K562 (cell line): ENCODE measurements around the gene PIK3AP1. TPM values are rescaled to one million over a fixed set of nuclear protein-coding genes. Genes with fewer than 3 reads are reported as not detected.

Source experiments
- ATAC-seq: fragments of 200-7000 bp; cut with Tn5 transposase; 3 replicates; pipeline ENCODE4 v1.9.1; 2020; ENCODE audit warnings: moderate library complexity
- BruUV-seq: library from RNA; stranded (reverse); fragments of 400-500 nt; replicated peaks from 2 replicates; lab custom pipeline; 2021; lab: Mats Ljungman, UMichigan
- CTCF ChIA-PET: fragments of 300-600 bp; formaldehyde crosslinking; extraction: SDS; loops from one replicate; lab custom pipeline; 2021; ENCODE audit warnings: low intra/inter-chr PET ratio; lab: Yijun Ruan, JAX
- POLR2A ChIA-PET: fragments of 300-600, 350-650 bp; sonication (Branson Sonifier 250); formaldehyde crosslinking; extraction: SDS; loops from one replicate; lab custom pipeline; 2021; ENCODE audit warnings: antibody characterized with exemption, inconsistent platforms; lab: Yijun Ruan, JAX
- DNase-seq, 4 experiments: peaks; one replicate each; pipeline versions ENCODE4 v3.0.0 to v3.0.0-alpha.2; 2011 to 2018; ENCODE audit warnings: low spot score in 3 of 4, mixed read lengths in 3 of 4; ENCODE audit errors: extremely low read depth in 1 of 4
- FAIRE-seq: peaks from 2 replicates; lab custom pipeline; 2011; peaks lifted over from hg19 to GRCh38; lab: Jason Lieb, UNC
- H2AFZ ChIP-seq: 2 replicates; pipeline ENCODE4 v1.6.0; 2011; ENCODE audit warnings: low read depth, low read length, control low read depth, inconsistent platforms
- H3K27ac ChIP-seq: fragments of 200-600 bp; 3 replicates; pipeline ENCODE4 v1.8.0; 2011; ENCODE audit warnings: low read depth, mild to moderate bottlenecking, control low read depth, inconsistent platforms, low read length, moderate library complexity, mixed read lengths; ENCODE audit errors: extremely low read depth
- H3K27me3 ChIP-seq, 2 experiments: fragments of 300-600 bp in 1 of 2; 2 replicates in 1 of 2; 3 replicates in 1 of 2; pipeline versions ENCODE4 v1.6.0 to v1.8.0; 2011; ENCODE audit warnings: inconsistent platforms in 2 of 2, low read length in 2 of 2, mild to moderate bottlenecking in 1 of 2, mixed read lengths in 1 of 2, moderate library complexity in 1 of 2; ENCODE audit not compliant: control insufficient read depth in 2 of 2, insufficient read depth in 2 of 2
- H3K36me3 ChIP-seq: fragments of 300-600 bp; 3 replicates; pipeline ENCODE4 v1.8.0; 2011; ENCODE audit warnings: mild to moderate bottlenecking, low read length, inconsistent platforms; ENCODE audit not compliant: control insufficient read depth, insufficient read depth
- H3K4me1 ChIP-seq, 2 experiments: fragments of 200-600 bp in 1 of 2; replicated peaks in 1 of 2; 2 replicates in 1 of 2; 3 replicates in 1 of 2; pipeline versions ENCODE4 v1.5.1 to v1.8.0; 2011; ENCODE audit warnings: inconsistent platforms in 2 of 2, low read length in 2 of 2, mild to moderate bottlenecking in 1 of 2, mixed read lengths in 1 of 2, moderate library complexity in 1 of 2; ENCODE audit not compliant: control insufficient read depth in 2 of 2, insufficient read depth in 2 of 2
- H3K4me2 ChIP-seq: 2 replicates; pipeline ENCODE4 v1.6.1; 2011; ENCODE audit warnings: low read length, control low read depth, inconsistent platforms, mixed read lengths; ENCODE audit not compliant: insufficient read depth
- H3K4me3 ChIP-seq: fragments of 200-600 bp; sonication (generic), shearing (Covaris generic); 2 replicates; pipeline ENCODE4 v1.5.1; 2016; ENCODE audit warnings: control low read depth, inconsistent platforms
- H3K79me2 ChIP-seq: fragments of 200-600 bp; 3 replicates; pipeline ENCODE4 v1.8.0; 2011; ENCODE audit warnings: low read length, inconsistent platforms; ENCODE audit not compliant: control insufficient read depth, insufficient read depth
- H3K9ac ChIP-seq, 2 experiments: 2 replicates each; pipeline versions ENCODE4 v1.6.0 to v1.6.1; 2011; ENCODE audit warnings: low read depth in 2 of 2, low read length in 2 of 2, control low read depth in 1 of 2, inconsistent platforms in 1 of 2, mild to moderate bottlenecking in 1 of 2, mixed read lengths in 1 of 2; ENCODE audit not compliant: insufficient read depth in 1 of 2
- H3K9me1 ChIP-seq: one replicate; pipeline ENCODE4 v1.6.0; 2011; ENCODE audit warnings: inconsistent platforms, mild to moderate bottlenecking, low read length, moderate library complexity; ENCODE audit not compliant: control insufficient read depth, insufficient read depth
- H3K9me3 ChIP-seq: replicated peaks from 2 replicates; pipeline ENCODE4 v1.5.1; 2011; ENCODE audit warnings: low read depth, low read length, inconsistent platforms; ENCODE audit not compliant: control insufficient read depth, insufficient read depth
- H4K20me1 ChIP-seq: replicated peaks from 2 replicates; pipeline ENCODE4 v1.6.1; 2011; ENCODE audit warnings: low read length, inconsistent platforms, mixed read lengths; ENCODE audit not compliant: control insufficient read depth, insufficient read depth
- ELF2 ChIP-seq: fragments of 250-450 bp; sonication (Bioruptor Pico); IDR thresholded peaks from 2 replicates; pipeline ENCODE4 v1.5.0; 2021; ENCODE audit warnings: mild to moderate bottlenecking
- FOSL1 ChIP-seq: fragments of 200-800 bp; sonication (Bioruptor generic); conservative IDR thresholded peaks from 2 replicates; pipeline ENCODE4 v1.6.1; 2016; ENCODE audit warnings: missing genetic modification characterization, missing compliant biosample characterization
- PCBP1 ChIP-seq: fragments of 200-400 bp; formaldehyde crosslinking; IDR thresholded peaks from 2 replicates; pipeline ENCODE4 v1.6.1; 2018; ENCODE audit warnings: mild to moderate bottlenecking, low read depth, low read length; ENCODE audit not compliant: poor library complexity, severe bottlenecking
- WGBS: fragments of 100-300 bp; shearing (Covaris generic); methylation state at CpG from one replicate; pipeline ENCODE4 v1.1.6; 2016; ENCODE audit warnings: low coverage, mixed read lengths; ENCODE audit not compliant: insufficient coverage; ENCODE audit errors: missing lambda C conversion rate; 5-methylcytosine and 5-hydroxymethylcytosine counted together
- in situ Hi-C: fragments of 300-500 bp; cut with MboI; formaldehyde crosslinking; loops from 4 replicates; pipeline ENCODE4 v1.15.0; 2018; ENCODE audit warnings: inconsistent platforms, mixed read lengths
- intact Hi-C: fragments of 100-400 bp; cut with micrococcal nuclease; formaldehyde crosslinking; loops from 2 replicates; pipeline ENCODE4 v1.14.2; 2022
- polyA plus RNA-seq, 8 experiments: library from polyadenylated mRNA; depleted of rRNA in 4 of 8; stranded (reverse) in 5 of 8; unstranded in 3 of 8; fragments of >200 nt; fragmentation: Nextera tagmentation in 2 of 8; fragmentation: Illumina TruSeq in 1 of 8; extraction: Ambion mirVana in 2 of 8; extraction: Trizol in 1 of 8; gene quantifications; 2 replicates each; pipeline versions ENCODE4 v1.2.1 to v1.2.3, GENCODE V29; 2011 to 2014; ENCODE audit warnings: inconsistent platforms in 1 of 8, missing spikeins in 1 of 8
- total RNA-seq, 7 experiments: library from RNA; depleted of rRNA in 6 of 7; stranded (reverse); fragments of >200 nt in 6 of 7; fragmentation: Illumina TruSeq in 2 of 7; extraction: Trizol in 2 of 7; gene quantifications; 2 replicates each; pipeline versions ENCODE4 v1.2.1 to v1.2.3, GENCODE V29; 2011 to 2021; ENCODE audit warnings: low replicate concordance in 1 of 7
- TF ChIP-seq, protein P1 (sequence below): sonication (generic); formaldehyde crosslinking; IDR thresholded peaks from 2 replicates; pipeline ENCODE4 v1.9.0; 2022; ENCODE audit warnings: mild to moderate bottlenecking, missing genetic modification reagents
- TF ChIP-seq, protein P2 (sequence below): fragments of 250-450 bp; sonication (Bioruptor Pico); IDR thresholded peaks from 2 replicates; pipeline ENCODE4 v1.8.0; 2022; ENCODE audit warnings: moderate library complexity, mild to moderate bottlenecking, inconsistent platforms
- TF ChIP-seq, protein P3 (sequence below): fragments of 450-650 bp; IDR thresholded peaks from 2 replicates; pipeline ENCODE4 v1.6.1; 2018; ENCODE audit not compliant: partially characterized antibody
- TF ChIP-seq, protein P4 (sequence below): fragments of 250-450 bp; sonication (Bioruptor Pico); IDR thresholded peaks from 2 replicates; pipeline ENCODE4 v1.5.0; 2021
- TF ChIP-seq, protein P5 (sequence below): fragments of 250-450 bp; sonication (Bioruptor Pico); IDR thresholded peaks from 2 replicates; pipeline ENCODE4 v1.4.0; 2020; ENCODE audit warnings: mild to moderate bottlenecking, moderate library complexity
- TF ChIP-seq, protein P6 (sequence below): fragments of 250-450 bp; sonication (Bioruptor Pico); IDR thresholded peaks from 2 replicates; pipeline ENCODE4 v1.4.0; 2020

PIK3AP1 gene
- total and polyA plus RNA-seq, 9 of the 15 experiments (the other 6 are each of a cell fraction or from before 2014, with no cell fraction given): 0.20 to 2.4 (median 1.4) TPM

DNA sequence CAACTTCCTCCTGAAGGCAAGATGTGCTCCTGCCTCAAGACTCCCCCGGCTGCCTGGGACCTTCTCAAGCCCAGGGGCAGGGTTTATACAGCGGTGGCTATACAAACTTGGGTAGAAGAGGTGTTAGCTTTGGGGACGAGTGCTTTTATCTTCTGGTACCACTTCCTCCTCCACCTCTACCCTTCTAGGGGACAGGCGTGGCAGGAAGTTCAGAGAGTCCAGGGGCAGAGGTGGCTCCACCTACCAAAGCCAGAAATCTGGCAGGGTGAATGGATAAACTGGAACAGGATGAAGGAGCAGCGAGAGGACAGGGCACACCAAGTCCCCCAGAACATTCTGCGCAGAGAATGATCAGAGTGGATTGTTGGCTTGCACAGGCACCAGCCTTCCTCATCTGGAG, 109.5 kb downstream of the PIK3AP1 start:
- 45% methylated on average over 4 of the region's 6 CpGs for WGBS
- ChIA-PET POLR2A (interaction anchor here (0.6 kb wide), 1 partner anchor 8 kb away, joined by 4 read pairs; no protein-coding TSS in a partner anchor), CTCF (no interaction called here)
- H3K4me2 ChIP-seq: no peak overlapping the region
- H3K4me1 ChIP-seq: peaks cover 11 to 16% of the 10 kb centered on the region in 2 experiments; a peak in 4 of 5 replicates
- BruUV-seq: no TSS peak
- DNase-seq (no peak), FAIRE-seq (no peak), ATAC-seq (peak; percentile 42)
- H3K79me2 ChIP-seq: no peaks in the 10 kb centered on the region
- no peak overlapping the region for H3K9ac ChIP-seq
- H3K27ac ChIP-seq: no peak overlapping the region
- H3K4me3 ChIP-seq: no peak overlapping the region
- intact Hi-C loops (loop anchor here (10.0 kb wide), 1 partner anchor 96 kb away; the partner anchor contains the start of gene TLL2), in situ Hi-C loops (no loop called here)
- no peaks in the 10 kb centered on the region for H3K9me3 ChIP-seq
- no peaks in the 10 kb centered on the region for H3K9me1 ChIP-seq
- H4K20me1 ChIP-seq: no peaks in the 10 kb centered on the region
- H3K27me3 ChIP-seq: no peaks in the 10 kb centered on the region
- peak overlapping the region; percentile 56 for H2AFZ ChIP-seq
- no peaks in the 10 kb centered on the region for H3K36me3 ChIP-seq
- TF ChIP-seq, protein P1, sequence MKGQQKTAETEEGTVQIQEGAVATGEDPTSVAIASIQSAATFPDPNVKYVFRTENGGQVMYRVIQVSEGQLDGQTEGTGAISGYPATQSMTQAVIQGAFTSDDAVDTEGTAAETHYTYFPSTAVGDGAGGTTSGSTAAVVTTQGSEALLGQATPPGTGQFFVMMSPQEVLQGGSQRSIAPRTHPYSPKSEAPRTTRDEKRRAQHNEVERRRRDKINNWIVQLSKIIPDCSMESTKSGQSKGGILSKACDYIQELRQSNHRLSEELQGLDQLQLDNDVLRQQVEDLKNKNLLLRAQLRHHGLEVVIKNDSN (CRISPR knock-in tag): no peak
- TF ChIP-seq, protein P2, sequence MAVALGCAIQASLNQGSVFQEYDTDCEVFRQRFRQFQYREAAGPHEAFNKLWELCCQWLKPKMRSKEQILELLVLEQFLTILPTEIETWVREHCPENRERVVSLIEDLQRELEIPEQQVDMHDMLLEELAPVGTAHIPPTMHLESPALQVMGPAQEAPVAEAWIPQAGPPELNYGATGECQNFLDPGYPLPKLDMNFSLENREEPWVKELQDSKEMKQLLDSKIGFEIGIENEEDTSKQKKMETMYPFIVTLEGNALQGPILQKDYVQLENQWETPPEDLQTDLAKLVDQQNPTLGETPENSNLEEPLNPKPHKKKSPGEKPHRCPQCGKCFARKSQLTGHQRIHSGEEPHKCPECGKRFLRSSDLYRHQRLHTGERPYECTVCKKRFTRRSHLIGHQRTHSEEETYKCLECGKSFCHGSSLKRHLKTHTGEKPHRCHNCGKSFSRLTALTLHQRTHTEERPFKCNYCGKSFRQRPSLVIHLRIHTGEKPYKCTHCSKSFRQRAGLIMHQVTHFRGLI (CRISPR knock-in tag): no peak
- TF ChIP-seq ELF2 (CRISPR knock-in tag) (no peak), PCBP1 (no peak), FOSL1 (tag) (no peak)
- TF ChIP-seq, protein P3, sequence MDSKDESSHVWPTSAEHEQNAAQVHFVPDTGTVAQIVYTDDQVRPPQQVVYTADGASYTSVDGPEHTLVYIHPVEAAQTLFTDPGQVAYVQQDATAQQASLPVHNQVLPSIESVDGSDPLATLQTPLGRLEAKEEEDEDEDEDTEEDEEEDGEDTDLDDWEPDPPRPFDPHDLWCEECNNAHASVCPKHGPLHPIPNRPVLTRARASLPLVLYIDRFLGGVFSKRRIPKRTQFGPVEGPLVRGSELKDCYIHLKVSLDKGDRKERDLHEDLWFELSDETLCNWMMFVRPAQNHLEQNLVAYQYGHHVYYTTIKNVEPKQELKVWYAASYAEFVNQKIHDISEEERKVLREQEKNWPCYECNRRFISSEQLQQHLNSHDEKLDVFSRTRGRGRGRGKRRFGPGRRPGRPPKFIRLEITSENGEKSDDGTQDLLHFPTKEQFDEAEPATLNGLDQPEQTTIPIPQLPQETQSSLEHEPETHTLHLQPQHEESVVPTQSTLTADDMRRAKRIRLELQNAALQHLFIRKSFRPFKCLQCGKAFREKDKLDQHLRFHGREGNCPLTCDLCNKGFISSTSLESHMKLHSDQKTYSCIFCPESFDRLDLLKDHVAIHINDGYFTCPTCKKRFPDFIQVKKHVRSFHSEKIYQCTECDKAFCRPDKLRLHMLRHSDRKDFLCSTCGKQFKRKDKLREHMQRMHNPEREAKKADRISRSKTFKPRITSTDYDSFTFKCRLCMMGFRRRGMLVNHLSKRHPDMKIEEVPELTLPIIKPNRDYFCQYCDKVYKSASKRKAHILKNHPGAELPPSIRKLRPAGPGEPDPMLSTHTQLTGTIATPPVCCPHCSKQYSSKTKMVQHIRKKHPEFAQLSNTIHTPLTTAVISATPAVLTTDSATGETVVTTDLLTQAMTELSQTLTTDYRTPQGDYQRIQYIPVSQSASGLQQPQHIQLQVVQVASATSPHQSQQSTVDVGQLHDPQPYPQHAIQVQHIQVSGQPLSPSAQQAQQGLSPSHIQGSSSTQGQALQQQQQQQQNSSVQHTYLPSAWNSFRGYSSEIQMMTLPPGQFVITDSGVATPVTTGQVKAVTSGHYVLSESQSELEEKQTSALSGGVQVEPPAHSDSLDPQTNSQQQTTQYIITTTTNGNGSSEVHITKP: no peak
- TF ChIP-seq, protein P4, sequence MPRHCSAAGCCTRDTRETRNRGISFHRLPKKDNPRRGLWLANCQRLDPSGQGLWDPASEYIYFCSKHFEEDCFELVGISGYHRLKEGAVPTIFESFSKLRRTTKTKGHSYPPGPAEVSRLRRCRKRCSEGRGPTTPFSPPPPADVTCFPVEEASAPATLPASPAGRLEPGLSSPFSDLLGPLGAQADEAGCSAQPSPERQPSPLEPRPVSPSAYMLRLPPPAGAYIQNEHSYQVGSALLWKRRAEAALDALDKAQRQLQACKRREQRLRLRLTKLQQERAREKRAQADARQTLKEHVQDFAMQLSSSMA (CRISPR knock-in tag): no peak
- TF ChIP-seq, protein P5, sequence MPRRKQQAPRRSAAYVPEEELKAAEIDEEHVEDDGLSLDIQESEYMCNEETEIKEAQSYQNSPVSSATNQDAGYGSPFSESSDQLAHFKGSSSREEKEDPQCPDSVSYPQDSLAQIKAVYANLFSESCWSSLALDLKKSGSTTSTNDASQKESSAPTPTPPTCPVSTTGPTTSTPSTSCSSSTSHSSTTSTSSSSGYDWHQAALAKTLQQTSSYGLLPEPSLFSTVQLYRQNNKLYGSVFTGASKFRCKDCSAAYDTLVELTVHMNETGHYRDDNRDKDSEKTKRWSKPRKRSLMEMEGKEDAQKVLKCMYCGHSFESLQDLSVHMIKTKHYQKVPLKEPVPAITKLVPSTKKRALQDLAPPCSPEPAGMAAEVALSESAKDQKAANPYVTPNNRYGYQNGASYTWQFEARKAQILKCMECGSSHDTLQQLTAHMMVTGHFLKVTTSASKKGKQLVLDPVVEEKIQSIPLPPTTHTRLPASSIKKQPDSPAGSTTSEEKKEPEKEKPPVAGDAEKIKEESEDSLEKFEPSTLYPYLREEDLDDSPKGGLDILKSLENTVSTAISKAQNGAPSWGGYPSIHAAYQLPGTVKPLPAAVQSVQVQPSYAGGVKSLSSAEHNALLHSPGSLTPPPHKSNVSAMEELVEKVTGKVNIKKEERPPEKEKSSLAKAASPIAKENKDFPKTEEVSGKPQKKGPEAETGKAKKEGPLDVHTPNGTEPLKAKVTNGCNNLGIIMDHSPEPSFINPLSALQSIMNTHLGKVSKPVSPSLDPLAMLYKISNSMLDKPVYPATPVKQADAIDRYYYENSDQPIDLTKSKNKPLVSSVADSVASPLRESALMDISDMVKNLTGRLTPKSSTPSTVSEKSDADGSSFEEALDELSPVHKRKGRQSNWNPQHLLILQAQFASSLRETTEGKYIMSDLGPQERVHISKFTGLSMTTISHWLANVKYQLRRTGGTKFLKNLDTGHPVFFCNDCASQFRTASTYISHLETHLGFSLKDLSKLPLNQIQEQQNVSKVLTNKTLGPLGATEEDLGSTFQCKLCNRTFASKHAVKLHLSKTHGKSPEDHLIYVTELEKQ (CRISPR knock-in tag): no peak
- TF ChIP-seq, protein P6, sequence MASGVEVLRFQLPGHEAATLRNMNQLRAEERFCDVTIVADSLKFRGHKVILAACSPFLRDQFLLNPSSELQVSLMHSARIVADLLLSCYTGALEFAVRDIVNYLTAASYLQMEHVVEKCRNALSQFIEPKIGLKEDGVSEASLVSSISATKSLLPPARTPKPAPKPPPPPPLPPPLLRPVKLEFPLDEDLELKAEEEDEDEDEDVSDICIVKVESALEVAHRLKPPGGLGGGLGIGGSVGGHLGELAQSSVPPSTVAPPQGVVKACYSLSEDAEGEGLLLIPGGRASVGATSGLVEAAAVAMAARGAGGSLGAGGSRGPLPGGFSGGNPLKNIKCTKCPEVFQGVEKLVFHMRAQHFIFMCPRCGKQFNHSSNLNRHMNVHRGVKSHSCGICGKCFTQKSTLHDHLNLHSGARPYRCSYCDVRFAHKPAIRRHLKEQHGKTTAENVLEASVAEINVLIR (CRISPR knock-in tag): no peak
